Sigmoid colon (tissue), 7 donors: ENCODE data around the gene ARHGAP6. TPM values are rescaled to one million over a fixed set of nuclear protein-coding genes. Genes with fewer than 3 reads are reported as not detected.

Experiments
- DNase-seq: peaks from one replicate; pipeline ENCODE4 v3.0.0-alpha.2; 2019
- H3K27ac ChIP-seq, 4 donors: fragments of 200-600 bp; sonication (generic); one replicate each; pipeline ENCODE4 v1.5.1; 2016 to 2019; ENCODE audit warnings: mild to moderate bottlenecking in 1 of 4
- H3K27me3 ChIP-seq, 3 donors: fragments of 200-600 bp; sonication (generic); one replicate each; pipeline ENCODE4 v1.5.1; 2019; ENCODE audit warnings: mild to moderate bottlenecking in 1 of 3
- H3K36me3 ChIP-seq, 4 donors: fragments of 200-600 bp; sonication (generic); one replicate each; pipeline ENCODE4 v1.5.1; 2016 to 2019
- H3K4me1 ChIP-seq, 4 donors: fragments of 200-600 bp; sonication (generic); one replicate each; pipeline ENCODE4 v1.5.1; 2017 to 2019
- H3K4me3 ChIP-seq, 4 donors: fragments of 200-600 bp; sonication (generic); one replicate each; pipeline ENCODE4 v1.5.1; 2017 to 2019; ENCODE audit warnings: mild to moderate bottlenecking in 2 of 4, moderate library complexity in 1 of 4
- H3K9me3 ChIP-seq, 4 donors: fragments of 200-600 bp in 3 of 4; sonication (generic) in 3 of 4; one replicate each; pipeline versions ENCODE4 v1.5.1 to v1.6.1; 2013 to 2019
- CTCF ChIP-seq, 4 experiments: fragments of 450-650 bp in 3 of 4; fragments of 200-600 bp in 1 of 4; IDR thresholded peaks; one replicate each; pipeline ENCODE4 v1.5.1; 2016 to 2019; ENCODE audit warnings: antibody characterized with exemption in 4 of 4, mild to moderate bottlenecking in 3 of 4, moderate library complexity in 2 of 4
- EP300 ChIP-seq, 4 donors: sonication (generic); formaldehyde crosslinking; IDR thresholded peaks; one replicate each; pipeline ENCODE4 v1.6.1; 2017; ENCODE audit warnings: antibody characterized with exemption in 4 of 4
- POLR2A ChIP-seq, 2 donors: fragments of 450-650 bp; IDR thresholded peaks; one replicate each; pipeline ENCODE4 v1.6.1; 2016; ENCODE audit warnings: antibody characterized with exemption in 2 of 2, mild to moderate bottlenecking in 2 of 2, moderate library complexity in 2 of 2
- POLR2AphosphoS5 ChIP-seq, 4 donors: sonication (generic); formaldehyde crosslinking; IDR thresholded peaks; one replicate each; pipeline ENCODE4 v1.6.1; 2017; ENCODE audit warnings: antibody characterized with exemption in 4 of 4
- WGBS, 2 donors: extraction: QIAGEN DNeasy Blood & Tissue Kit; methylation state at CpG; one replicate each; pipeline ENCODE4 v1.1.7; 2013; 5-methylcytosine and 5-hydroxymethylcytosine counted together
- intact Hi-C: fragments of 100-400 bp; cut with DNase I; formaldehyde crosslinking; loops from one replicate; pipeline ENCODE4 v1.15.1; 2023
- polyA plus RNA-seq, 3 donors: library from polyadenylated mRNA; stranded (reverse); fragments of 200-250 nt; gene quantifications; one replicate each; pipeline ENCODE4 v1.2.3, GENCODE V29; 2013
- total RNA-seq, 4 donors: library from RNA; depleted of rRNA; stranded (reverse); fragments of >200 nt; gene quantifications; one replicate each; pipeline ENCODE4 v1.1.0, GENCODE V29; 2016
- donor health status: healthy with polysubstance abuse.
- donor health status: Bipolar disorder and iron deficiency.
- donor health status: healthy.

The ARHGAP6 gene
- total and polyA plus RNA-seq, 7 donors: 1.4 to 47.6 (median 36.2) TPM

GRCh38 chrX:11397680-11398079 lies 268.0 kb downstream of the ARHGAP6 start:
- no peak for TF ChIP-seq EP300 (IDR thresholded peaks at IDR 0.05)
- no peak for TF ChIP-seq POLR2A (IDR thresholded peaks at IDR 0.05)
- TF ChIP-seq POLR2AphosphoS5 (IDR thresholded peaks at IDR 0.05): no peak
- TF ChIP-seq CTCF (IDR thresholded peaks at IDR 0.05): no peak
- DNase-seq: no peak
- no peaks in the 10 kb centered on the region for H3K9me3 ChIP-seq
- no peak overlapping the region for H3K4me3 ChIP-seq
- peaks cover 0 to 44% (median 6%) of the 10 kb centered on the region in 4 donors for H3K4me1 ChIP-seq
- no peaks in the 10 kb centered on the region for H3K36me3 ChIP-seq
- H3K27ac ChIP-seq: peak overlapping the region in 2 of 4 donors; percentile 8 to 18
- H3K27me3 ChIP-seq: no peaks in the 10 kb centered on the region
- 77 to 82% methylated on average over 2 of the region's 2 CpGs for WGBS, 2 donors
- intact Hi-C loops: no loop called here

GRCh38 chrX:11395859-11396258 lies 269.9 kb downstream of the ARHGAP6 start:
- Histone ChIP-seq H3K27me3 (no peaks in the 10 kb centered on the region), H3K27ac (no peak overlapping the region), H3K4me1 (peaks cover 0 to 43% (median 6%) of the 10 kb centered on the region in 4 donors), H3K9me3 (no peaks in the 10 kb centered on the region), H3K4me3 (no peak overlapping the region), H3K36me3 (no peaks in the 10 kb centered on the region)
- intact Hi-C loops: no loop called here
- DNase-seq: no peak
- 78 to 83% methylated on average over 1 of the region's 1 CpG for WGBS, 2 donors
- TF ChIP-seq EP300 (IDR thresholded peaks at IDR 0.05) (no peak), POLR2A (IDR thresholded peaks at IDR 0.05) (no peak), CTCF (IDR thresholded peaks at IDR 0.05) (no peak)

GRCh38 chrX:11393949-11394654 lies 271.6 kb downstream of the ARHGAP6 start:
- no peaks in the 10 kb centered on the region for H3K27me3 ChIP-seq
- H3K4me3 ChIP-seq: no peak overlapping the region
- no peaks in the 10 kb centered on the region for H3K36me3 ChIP-seq
- TF ChIP-seq EP300 (IDR thresholded peaks at IDR 0.05) (no peak), CTCF (IDR thresholded peaks at IDR 0.05) (no peak), POLR2AphosphoS5 (IDR thresholded peaks at IDR 0.05) (no peak), POLR2A (IDR thresholded peaks at IDR 0.05) (no peak)
- peaks cover 0 to 36% (median 3%) of the 10 kb centered on the region in 4 donors for H3K4me1 ChIP-seq
- H3K27ac ChIP-seq: no peak overlapping the region
- intact Hi-C loops: no loop called here
- no peak for DNase-seq
- H3K9me3 ChIP-seq: no peaks in the 10 kb centered on the region
- WGBS, 2 donors: 94 to 95% methylated on average over 2 of the region's 2 CpGs

- Histone ChIP-seq H3K27me3 (no peaks in the 10 kb centered on the region), H3K4me3 (no peak overlapping the region), H3K4me1 (peaks cover 0 to 37% (median 19%) of the 10 kb centered on the region in 4 donors), H3K36me3 (no peaks in the 10 kb centered on the region), H3K9me3 (no peaks in the 10 kb centered on the region), H3K27ac (peak overlapping the region; percentile 62 to 77 (median 71))
- WGBS, 2 donors: 58 to 64% methylated on average over 3 of the region's 3 CpGs
- DNase-seq: no peak
- TF ChIP-seq EP300 (IDR thresholded peaks at IDR 0.05) (no peak), POLR2AphosphoS5 (IDR thresholded peaks at IDR 0.05) (no peak), POLR2A (IDR thresholded peaks at IDR 0.05) (no peak), CTCF (IDR thresholded peaks at IDR 0.05) (no peak)
- intact Hi-C loops: no loop called here
These were observed 278.9 kb downstream of the ARHGAP6 start for GRCh38 chrX:11386812-11387211.
